Stimulated activated naive CD8-positive, alpha-beta T cell treated with anti-CD3 and anti-CD28 coated beads, Interleukin-15, amount 100 ng/mL, for 72 hours (primary cell): ENCODE measurements around the gene OR52B6.
"Not testable (repeated sequence)": the region's sequence is repeated elsewhere in the genome, so short reads cannot be mapped to it uniquely, and the experiment has no call there.

Source experiments
- ATAC-seq: fragments of 150-1000 bp; cut with Tn5 transposase; 2 replicates; pipeline ENCODE4 v1.10.0; 2021; ENCODE audit warnings: mild to moderate bottlenecking, moderate library complexity
- DNase-seq, 2 donors: peaks; one replicate each; pipeline ENCODE4 v3.0.0; 2021 to 2022
- H3K27ac Mint-ChIP-seq, 2 donors: one replicate each; pipeline ENCODE4 v1.8.0; 2022; ENCODE audit warnings: mild to moderate bottlenecking in 2 of 2, mixed read lengths in 2 of 2, moderate library complexity in 2 of 2
- H3K27me3 Mint-ChIP-seq: one replicate; pipeline ENCODE4 v1.8.0; 2022; ENCODE audit warnings: mixed read lengths
- H3K4me1 Mint-ChIP-seq: one replicate; pipeline ENCODE4 v1.8.0; 2022; ENCODE audit warnings: mild to moderate bottlenecking, mixed read lengths
- H3K4me3 Mint-ChIP-seq, 2 donors: one replicate each; pipeline ENCODE4 v1.8.0; 2022; ENCODE audit warnings: mild to moderate bottlenecking in 2 of 2, mixed read lengths in 2 of 2, moderate library complexity in 1 of 2
- H3K9me3 Mint-ChIP-seq, 2 donors: one replicate each; pipeline ENCODE4 v1.8.0; 2022; ENCODE audit warnings: mixed read lengths in 2 of 2

Gene OR52B6

DNA sequence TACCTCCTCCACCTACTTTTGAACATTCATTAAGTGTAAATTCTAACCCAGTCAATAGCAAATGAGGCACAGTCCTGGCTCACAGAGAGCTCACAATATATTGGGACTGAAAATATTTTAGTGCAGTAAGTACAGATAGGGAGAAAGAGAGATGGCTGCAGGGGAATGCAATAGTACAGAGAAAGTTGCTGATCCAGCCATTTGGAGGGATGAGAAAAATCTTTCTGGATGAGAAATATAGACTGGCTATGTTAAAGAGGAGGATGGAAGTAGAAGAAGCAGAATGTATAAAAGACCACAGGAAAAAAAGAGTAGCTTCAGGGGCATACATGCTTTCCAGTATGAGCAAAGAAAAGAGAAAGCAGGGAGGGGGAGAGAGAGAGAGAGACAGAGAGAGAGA, 3.6 kb upstream of the OR52B6 start:
- Mint-ChIP-seq H3K4me3 (no peak overlapping the region), H3K27ac (no peak overlapping the region), H3K4me1 (no peaks in the 10 kb centered on the region), H3K9me3 (no peaks in the 10 kb centered on the region), H3K27me3 (no peaks in the 10 kb centered on the region)
- ATAC-seq (no peak), DNase-seq (no peak)

DNA sequence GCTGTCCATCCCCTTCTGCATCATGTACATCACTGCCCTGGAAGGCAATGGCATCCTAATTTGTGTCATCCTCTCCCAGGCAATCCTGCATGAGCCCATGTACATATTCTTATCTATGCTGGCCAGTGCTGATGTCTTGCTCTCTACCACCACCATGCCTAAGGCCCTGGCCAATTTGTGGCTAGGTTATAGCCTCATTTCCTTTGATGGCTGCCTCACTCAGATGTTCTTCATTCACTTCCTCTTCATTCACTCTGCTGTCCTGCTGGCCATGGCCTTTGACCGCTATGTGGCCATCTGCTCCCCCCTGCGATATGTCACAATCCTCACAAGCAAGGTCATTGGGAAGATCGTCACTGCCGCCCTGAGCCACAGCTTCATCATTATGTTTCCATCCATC, 337 bp downstream of the OR52B6 start:
- Mint-ChIP-seq H3K4me1 (no peaks in the 10 kb centered on the region), H3K27me3 (no peaks in the 10 kb centered on the region), H3K4me3 (no peak overlapping the region), H3K9me3 (no peaks in the 10 kb centered on the region), H3K27ac (no peak overlapping the region)
- DNase-seq (no peak), ATAC-seq (no peak)

DNA sequence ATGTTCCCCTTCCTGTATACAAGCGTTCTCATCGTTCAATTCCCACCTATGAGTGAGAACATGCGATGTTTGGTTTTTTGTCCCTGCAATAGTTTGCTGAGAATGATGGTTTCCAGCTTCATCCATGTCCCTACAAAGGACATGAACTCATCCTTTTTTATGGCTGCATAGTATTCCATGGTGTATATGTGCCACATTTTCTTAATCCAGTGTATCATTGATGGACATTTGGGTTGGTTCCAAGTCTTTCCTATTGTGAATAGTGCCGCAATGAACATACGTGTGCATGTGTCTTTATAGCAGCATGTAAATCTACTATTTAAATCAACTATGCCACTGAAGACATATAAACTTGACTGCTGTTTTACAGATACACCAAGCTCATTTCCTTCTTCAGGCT, 3.8 kb downstream of the OR52B6 start:
- not testable (repeated sequence) for ATAC-seq, H3K27ac Mint-ChIP-seq, DNase-seq, H3K4me3 Mint-ChIP-seq, H3K9me3 Mint-ChIP-seq, H3K4me1 Mint-ChIP-seq, H3K27me3 Mint-ChIP-seq

DNA sequence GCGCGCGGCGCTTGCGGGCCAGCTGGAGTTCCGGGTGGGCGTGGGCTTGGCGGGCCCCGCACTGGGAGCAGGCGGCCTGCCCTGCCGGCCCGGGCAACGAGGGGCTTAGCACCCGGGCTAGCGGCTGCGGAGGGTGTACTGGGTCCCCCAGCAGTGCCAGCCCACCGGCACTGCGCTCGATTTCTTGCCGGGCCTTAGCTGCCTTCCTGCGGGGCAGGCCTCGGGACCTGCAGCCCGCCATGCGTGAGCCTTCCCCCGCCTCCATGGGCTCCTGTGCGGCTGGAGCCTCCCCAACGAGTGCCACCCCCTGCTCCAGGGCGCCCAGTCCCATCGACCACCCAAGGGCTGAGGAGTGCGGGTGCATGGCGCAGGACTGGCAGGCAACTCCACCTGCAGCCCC, 9.2 kb downstream of the OR52B6 start:
- not testable (repeated sequence) for H3K27ac Mint-ChIP-seq, H3K4me3 Mint-ChIP-seq, H3K4me1 Mint-ChIP-seq, H3K9me3 Mint-ChIP-seq, ATAC-seq, H3K27me3 Mint-ChIP-seq, DNase-seq

DNA sequence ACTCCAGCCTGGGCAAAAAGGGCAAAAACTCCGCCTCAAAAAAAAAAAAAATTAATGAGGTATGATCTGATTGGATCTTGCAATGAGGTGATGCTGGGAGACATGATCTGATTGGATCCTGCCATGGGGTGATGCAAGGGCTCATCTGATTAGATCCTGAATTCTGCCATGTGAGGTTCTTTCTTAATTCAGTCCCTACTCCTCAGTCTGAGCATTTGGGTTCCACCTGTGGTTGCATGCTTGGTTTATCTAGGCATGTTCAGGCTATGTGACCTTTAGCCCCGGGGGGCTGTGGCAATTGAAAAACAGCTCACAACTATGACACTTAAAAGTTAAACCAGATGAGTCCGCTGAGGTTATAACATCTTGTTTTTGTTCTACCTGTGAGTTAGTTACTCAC, 10.9 kb downstream of the OR52B6 start:
- peaks cover 0 to 8% of the 10 kb centered on the region in 2 donors for H3K9me3 Mint-ChIP-seq
- peak; percentile 26 for ATAC-seq
- H3K4me3 Mint-ChIP-seq = no peak overlapping the region
- H3K27ac Mint-ChIP-seq = no peak overlapping the region
- H3K4me1 Mint-ChIP-seq = peaks cover 8% of the 10 kb centered on the region
- DNase-seq = no peak
- H3K27me3 Mint-ChIP-seq = no peaks in the 10 kb centered on the region

DNA sequence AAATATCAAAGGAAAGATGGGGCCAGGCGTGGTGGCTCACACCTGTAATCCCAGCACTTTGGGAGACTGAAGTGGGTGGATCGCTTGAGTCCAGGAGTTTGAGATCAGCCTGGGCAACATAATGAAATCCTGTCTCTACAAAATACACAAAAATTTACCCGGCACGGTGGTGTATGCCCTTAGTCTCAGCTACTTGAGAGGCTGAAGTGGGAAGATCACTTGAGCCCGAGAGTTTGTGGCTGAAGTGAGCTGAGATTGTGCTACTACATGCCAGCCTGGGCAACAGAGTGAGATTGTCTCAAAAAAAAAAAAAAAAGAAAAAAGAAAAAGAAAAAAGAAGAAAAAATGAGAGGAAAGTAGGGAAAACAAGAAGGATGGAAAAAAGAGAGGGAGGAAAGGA, 11.9 kb downstream of the OR52B6 start:
- ATAC-seq = no peak
- Mint-ChIP-seq H3K27me3 (peaks cover 2% of the 10 kb centered on the region), H3K4me1 (peaks cover 18% of the 10 kb centered on the region), H3K9me3 (peaks cover 0 to 8% of the 10 kb centered on the region in 2 donors), H3K4me3 (no peak overlapping the region), H3K27ac (no peak overlapping the region)
- DNase-seq = no peak

DNA sequence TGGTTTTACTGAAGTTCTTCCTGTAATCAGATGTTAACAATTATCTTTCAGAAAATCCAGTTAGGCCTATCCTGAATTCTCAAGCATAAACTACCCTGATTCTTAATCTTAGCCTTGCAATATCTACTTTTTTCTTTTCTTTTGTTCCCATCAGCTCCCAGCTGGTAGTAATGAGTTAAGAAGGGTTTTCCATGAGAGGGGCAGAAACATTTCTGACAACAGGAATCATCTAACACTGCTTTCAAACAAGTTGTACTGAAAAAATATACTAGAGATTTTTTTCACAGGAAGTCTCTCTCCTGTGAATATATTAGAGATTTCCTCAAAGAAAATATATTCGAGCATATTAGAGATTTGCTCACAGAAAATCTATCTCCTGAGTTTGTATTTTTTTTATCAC, 12.5 kb downstream of the OR52B6 start:
- Mint-ChIP-seq H3K4me3 (no peak overlapping the region), H3K9me3 (peaks cover 0 to 8% of the 10 kb centered on the region in 2 donors), H3K27me3 (peaks cover 8% of the 10 kb centered on the region), H3K4me1 (peaks cover 24% of the 10 kb centered on the region), H3K27ac (no peak overlapping the region)
- ATAC-seq (no peak), DNase-seq (no peak)

DNA sequence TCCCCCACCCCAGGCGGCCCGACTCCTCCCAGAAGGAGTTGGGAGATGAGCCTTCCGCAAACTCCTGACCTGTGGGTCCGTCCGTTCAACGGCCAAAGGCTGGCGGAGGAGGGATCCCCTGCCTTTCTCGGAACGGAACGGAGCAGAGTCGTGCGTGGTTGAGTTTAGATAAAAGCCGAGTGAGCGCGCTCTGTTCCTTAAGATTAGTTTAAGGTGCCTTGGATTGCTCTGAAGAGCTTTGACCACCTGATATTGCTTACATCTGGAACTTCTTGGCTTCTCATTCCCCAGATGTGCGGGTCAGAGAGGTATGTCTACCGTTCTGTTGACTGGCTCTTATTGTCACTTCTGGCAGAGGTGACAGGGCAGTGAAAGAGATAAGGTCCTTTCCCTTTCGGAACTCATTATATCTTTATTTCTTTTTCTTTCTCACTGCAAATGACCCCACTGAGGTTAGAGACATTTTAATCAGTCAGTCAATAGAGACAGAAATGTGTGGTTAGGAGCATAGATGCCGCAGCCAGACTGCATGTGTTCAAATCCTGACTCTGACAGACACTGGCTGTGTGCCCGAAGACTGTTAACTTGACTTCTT, 16.0 kb downstream of the OR52B6 start, which contains the start of gene TRIM6:
Gene TRIM6 (plus strand): TSS at position 31 of the 595 bp plus-strand sequence. CDS start 261 bp downstream, at position 292.
- Mint-ChIP-seq H3K4me1 (peaks cover 31% of the 10 kb centered on the region), H3K4me3 (peak within 1 kb of the TSS; percentile 75 to 89), H3K27me3 (peaks cover 9% of the 10 kb centered on the region), H3K27ac (peak within 1 kb of the TSS; percentile 86 to 95), H3K9me3 (no peaks in the 10 kb centered on the region)
- DNase-seq (no peak), ATAC-seq (peak; percentile 34)

DNA sequence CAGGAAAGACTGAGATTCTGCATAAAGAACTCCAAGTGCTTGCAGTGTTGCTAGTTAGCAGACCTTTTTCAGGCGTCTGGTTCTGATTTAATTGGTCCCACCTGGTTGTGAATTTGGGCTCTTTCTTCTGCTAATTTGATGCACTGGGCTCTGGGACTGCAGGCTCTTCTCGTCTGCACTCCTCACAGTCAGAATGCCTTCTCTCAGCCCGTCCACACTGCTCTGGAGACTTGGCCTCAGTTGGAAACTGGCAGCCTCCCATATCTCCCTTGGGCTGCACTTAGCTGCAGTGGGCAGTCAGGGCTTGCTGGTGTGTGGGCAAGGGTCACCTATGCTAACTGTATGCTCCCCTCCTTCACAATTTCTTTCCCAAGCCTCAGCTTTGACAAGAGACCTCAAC, 17.3 kb downstream of the OR52B6 start:
- no peak overlapping the region for H3K27ac Mint-ChIP-seq
- H3K4me3 Mint-ChIP-seq = no peak overlapping the region
- DNase-seq = no peak
- no peak for ATAC-seq
- H3K4me1 Mint-ChIP-seq = peaks cover 31% of the 10 kb centered on the region
- H3K9me3 Mint-ChIP-seq = no peaks in the 10 kb centered on the region
- H3K27me3 Mint-ChIP-seq = peaks cover 9% of the 10 kb centered on the region

DNA sequence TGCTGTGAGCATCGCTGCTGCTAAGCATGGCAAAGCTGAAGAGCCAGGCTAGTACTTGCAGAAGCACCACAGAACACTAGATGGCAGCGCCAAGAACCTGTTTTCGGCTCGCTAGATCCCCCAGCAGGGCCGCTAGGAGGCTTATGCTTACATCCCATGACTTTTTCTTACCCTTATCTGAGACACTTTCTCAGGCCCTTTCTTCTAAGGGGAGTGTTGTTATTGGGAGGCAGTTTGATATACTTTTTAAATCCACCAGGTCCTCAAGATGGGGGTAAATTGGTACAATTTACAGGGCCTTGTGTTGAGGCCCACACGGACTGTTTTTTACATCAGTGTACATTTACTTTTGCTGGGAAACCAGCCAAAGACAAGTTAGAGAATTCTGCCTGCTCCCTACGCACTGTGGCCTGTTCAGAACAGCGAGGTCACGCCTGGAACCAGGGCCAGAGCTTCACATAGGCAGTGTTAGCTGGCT, 19.7 kb downstream of the OR52B6 start:
- peak overlapping the region in 1 of 2 donors; percentile 74 for H3K27ac Mint-ChIP-seq
- peaks cover 31% of the 10 kb centered on the region for H3K4me1 Mint-ChIP-seq
- ATAC-seq (peak; percentile 90), DNase-seq (peak; percentile 40 to 62)
- no peak overlapping the region for H3K4me3 Mint-ChIP-seq
- peaks cover 9% of the 10 kb centered on the region for H3K27me3 Mint-ChIP-seq
- no peaks in the 10 kb centered on the region for H3K9me3 Mint-ChIP-seq

DNA sequence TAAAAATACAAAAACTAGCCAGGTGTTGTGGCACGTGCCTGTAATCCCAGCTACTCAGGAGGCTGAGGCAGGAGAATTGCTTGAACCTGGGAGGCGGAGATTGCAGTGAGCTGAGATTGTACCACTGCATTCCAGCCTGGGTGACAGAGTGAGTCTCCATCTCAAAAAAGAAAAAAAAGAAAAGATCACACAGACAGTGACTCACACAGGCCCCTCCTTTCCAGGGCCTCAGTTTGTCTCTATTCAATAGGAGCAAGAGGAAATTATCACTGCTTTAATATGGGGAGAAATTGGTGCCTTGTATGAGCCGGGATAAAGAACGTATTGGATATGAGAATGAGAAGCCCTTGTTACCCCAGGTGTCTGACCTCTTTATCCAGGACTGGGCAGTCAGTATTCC, 22.1 kb downstream of the OR52B6 start:
- not testable (repeated sequence) for H3K4me3 Mint-ChIP-seq, H3K27me3 Mint-ChIP-seq, H3K9me3 Mint-ChIP-seq, DNase-seq, H3K27ac Mint-ChIP-seq, ATAC-seq
- H3K4me1 Mint-ChIP-seq = peaks cover 11% of the 10 kb centered on the region

DNA sequence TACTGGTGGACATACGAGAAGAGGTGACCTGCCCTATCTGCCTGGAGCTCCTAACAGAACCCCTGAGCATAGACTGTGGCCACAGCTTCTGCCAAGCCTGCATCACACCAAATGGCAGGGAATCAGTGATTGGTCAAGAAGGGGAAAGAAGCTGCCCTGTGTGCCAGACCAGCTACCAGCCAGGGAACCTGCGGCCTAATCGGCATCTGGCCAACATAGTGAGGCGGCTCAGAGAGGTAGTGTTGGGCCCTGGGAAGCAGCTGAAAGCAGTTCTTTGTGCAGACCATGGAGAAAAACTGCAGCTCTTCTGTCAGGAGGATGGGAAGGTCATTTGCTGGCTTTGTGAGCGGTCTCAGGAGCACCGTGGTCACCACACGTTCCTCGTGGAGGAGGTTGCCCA, 22.6 kb downstream of the OR52B6 start:
- DNase-seq = no peak
- H3K27me3 Mint-ChIP-seq = no peaks in the 10 kb centered on the region
- H3K4me1 Mint-ChIP-seq = peaks cover 6% of the 10 kb centered on the region
- no peaks in the 10 kb centered on the region for H3K9me3 Mint-ChIP-seq
- H3K4me3 Mint-ChIP-seq = no peak overlapping the region
- no peak for ATAC-seq
- H3K27ac Mint-ChIP-seq = no peak overlapping the region

DNA sequence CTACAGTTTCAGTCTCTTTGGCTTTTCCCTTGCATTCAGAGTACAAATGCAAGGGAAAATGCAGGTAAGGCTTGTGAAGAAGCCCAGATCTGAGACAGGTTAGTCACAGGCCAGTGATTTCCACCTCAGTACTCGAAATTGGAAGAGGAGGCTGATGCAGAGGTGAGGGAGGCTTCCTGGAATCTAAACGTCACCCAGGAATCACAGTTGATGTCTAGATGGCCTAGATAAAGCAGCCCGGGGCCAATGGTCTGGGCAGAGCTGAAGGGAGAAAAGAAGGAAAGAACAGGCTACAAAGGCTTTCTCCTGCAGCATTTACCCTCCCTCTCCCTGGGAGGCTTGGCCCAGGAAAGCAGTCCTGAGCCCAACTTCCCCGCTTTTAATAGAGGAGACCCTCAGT, 24.2 kb downstream of the OR52B6 start:
- no peaks in the 10 kb centered on the region for H3K9me3 Mint-ChIP-seq
- H3K27ac Mint-ChIP-seq = peak overlapping the region in 1 of 2 donors; percentile 68
- no peaks in the 10 kb centered on the region for H3K4me1 Mint-ChIP-seq
- DNase-seq (no peak), ATAC-seq (no peak)
- no peak overlapping the region for H3K4me3 Mint-ChIP-seq
- H3K27me3 Mint-ChIP-seq = no peaks in the 10 kb centered on the region

DNA sequence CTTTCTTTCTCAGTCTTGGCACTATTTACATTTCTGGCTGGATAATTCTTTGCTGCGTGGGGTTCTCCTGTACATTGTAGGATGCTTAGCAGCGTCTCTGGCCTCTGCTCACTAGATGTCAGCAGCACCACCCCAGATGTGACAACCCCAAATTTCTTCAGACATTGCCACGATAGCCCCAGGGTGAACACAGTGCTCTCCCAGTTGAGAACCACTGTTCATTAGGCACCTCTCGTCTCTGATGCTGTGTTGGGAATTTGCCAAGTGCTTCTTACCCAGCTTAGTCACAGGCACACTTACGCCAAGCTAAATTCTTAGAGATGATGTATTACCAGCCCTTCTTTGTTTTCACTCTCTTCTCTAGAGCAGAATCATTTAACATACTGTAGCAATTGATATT, 25.2 kb downstream of the OR52B6 start:
- no peaks in the 10 kb centered on the region for H3K9me3 Mint-ChIP-seq
- H3K27ac Mint-ChIP-seq = no peak overlapping the region
- DNase-seq = no peak
- ATAC-seq = no peak
- no peak overlapping the region for H3K4me3 Mint-ChIP-seq
- no peaks in the 10 kb centered on the region for H3K27me3 Mint-ChIP-seq
- no peaks in the 10 kb centered on the region for H3K4me1 Mint-ChIP-seq

DNA sequence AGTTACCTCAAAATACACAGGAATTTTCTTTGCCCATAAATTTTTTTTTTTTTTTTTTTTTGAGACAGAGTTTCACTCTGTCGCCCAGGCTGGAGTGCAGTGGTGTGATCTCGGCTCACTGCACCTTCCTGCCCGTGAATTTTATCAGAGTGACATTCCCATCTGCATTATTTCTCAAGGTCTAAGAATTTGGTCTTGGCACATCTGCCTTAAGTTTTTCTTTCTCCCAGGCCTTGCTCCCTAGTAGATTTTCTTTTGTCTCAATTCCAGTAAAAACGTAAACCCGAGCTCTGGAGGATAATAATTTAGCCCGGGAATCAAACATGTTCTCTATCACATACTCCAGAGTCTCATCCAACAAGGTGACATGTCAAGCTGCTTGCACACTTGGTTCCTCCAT, 28.1 kb downstream of the OR52B6 start:
- DNase-seq (no peak), ATAC-seq (no peak)
- Mint-ChIP-seq H3K27ac (no peak overlapping the region), H3K27me3 (no peaks in the 10 kb centered on the region), H3K9me3 (no peaks in the 10 kb centered on the region), H3K4me3 (no peak overlapping the region), H3K4me1 (no peaks in the 10 kb centered on the region)

DNA sequence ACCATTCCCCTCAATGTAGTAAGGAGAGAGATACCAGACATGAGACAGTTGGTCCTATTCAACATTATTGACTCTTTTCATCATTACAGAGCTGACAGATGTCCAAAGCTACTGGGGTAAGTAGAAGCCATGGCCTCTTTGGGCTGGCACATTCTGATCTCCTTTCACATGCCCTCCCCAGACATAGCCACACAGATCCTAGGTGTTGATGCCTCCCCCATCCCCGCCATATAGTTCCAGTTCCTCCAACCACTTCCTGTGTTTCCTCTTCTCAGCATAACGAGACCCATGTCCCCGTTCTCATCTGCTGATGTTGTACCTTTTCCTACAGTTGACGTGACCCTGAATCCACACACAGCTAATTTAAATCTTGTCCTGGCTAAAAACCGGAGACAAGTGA, 29.8 kb downstream of the OR52B6 start:
- no peaks in the 10 kb centered on the region for H3K27me3 Mint-ChIP-seq
- H3K4me1 Mint-ChIP-seq = no peaks in the 10 kb centered on the region
- H3K27ac Mint-ChIP-seq = no peak overlapping the region
- peak; percentile 37 for ATAC-seq
- H3K4me3 Mint-ChIP-seq = no peak overlapping the region
- DNase-seq = no peak
- no peaks in the 10 kb centered on the region for H3K9me3 Mint-ChIP-seq

DNA sequence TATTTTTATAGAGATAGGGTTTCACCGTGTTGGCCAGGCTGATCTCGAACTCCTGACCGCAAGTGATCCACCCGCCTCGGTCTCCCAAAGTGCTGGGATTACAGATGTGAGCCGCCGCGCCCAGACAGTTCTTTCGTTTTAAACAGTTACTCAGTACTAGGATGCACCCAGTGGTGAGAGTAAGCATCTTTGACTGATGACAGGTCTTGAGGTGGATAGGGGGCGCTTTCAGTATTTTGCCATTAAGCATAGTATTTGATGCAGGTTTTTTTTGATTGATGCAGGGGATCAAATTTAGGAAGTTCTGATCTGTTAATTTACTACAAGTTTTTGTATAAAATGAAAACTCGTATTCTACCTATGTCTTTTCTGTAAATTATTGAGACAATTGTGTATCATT, 30.9 kb downstream of the OR52B6 start:
- Mint-ChIP-seq H3K27me3 (no peaks in the 10 kb centered on the region), H3K4me3 (no peak overlapping the region), H3K27ac (no peak overlapping the region), H3K4me1 (no peaks in the 10 kb centered on the region), H3K9me3 (no peaks in the 10 kb centered on the region)
- no peak for ATAC-seq
- no peak for DNase-seq
